ENCODE data around the gene TMEM179B. TPM values are rescaled to one million over a fixed set of nuclear protein-coding genes. Genes with fewer than 3 reads are reported as not detected.

Gene TMEM179B
- total RNA-seq, 4 donors from 2014 or later: 37.7 to 74.0 (median 49.6) TPM

- no peak for TF ChIP-seq CTCF (IDR thresholded peaks at IDR 0.05; ENCODE audit: low read depth)
Measured at GRCh38 chr11:62796281-62796680, 9.1 kb downstream of the TMEM179B start.

- no peak for TF ChIP-seq CTCF (IDR thresholded peaks at IDR 0.05; ENCODE audit: low read depth)
Measured at GRCh38 chr11:62799486-62799885, 12.3 kb downstream of the TMEM179B start.

- no peak for TF ChIP-seq CTCF (IDR thresholded peaks at IDR 0.05; ENCODE audit: low read depth)
Measured at GRCh38 chr11:62801071-62801470, 13.9 kb downstream of the TMEM179B start.

GRCh38 chr11:62804310-62805075 lies 17.3 kb downstream of the TMEM179B start:
- TF ChIP-seq CTCF (IDR thresholded peaks at IDR 0.05; ENCODE audit: low read depth): no peak

- no peak for TF ChIP-seq CTCF (IDR thresholded peaks at IDR 0.05; ENCODE audit: low read depth)
Measured at GRCh38 chr11:62805076-62805892, 18.1 kb downstream of the TMEM179B start, which contains the start of gene NXF1. TSS of gene NXF1 (minus strand) at chr11:62805440. CDS start at chr11:62805356, 84 bp downstream.

GRCh38 chr11:62805961-62806441 lies 18.8 kb downstream of the TMEM179B start:
- no peak for TF ChIP-seq CTCF (IDR thresholded peaks at IDR 0.05; ENCODE audit: low read depth)

- TF ChIP-seq CTCF (IDR thresholded peaks at IDR 0.05; ENCODE audit: low read depth): no peak
Measured at GRCh38 chr11:62806611-62807121, 19.5 kb downstream of the TMEM179B start.

Data from subcutaneous adipose tissue (tissue), 4 donors.